Naive thymus-derived CD8-positive, alpha-beta T cell (primary cell): Measurements from ENCODE around the gene UAP1L1. TPM values are rescaled to one million over a fixed set of nuclear protein-coding genes. Genes with fewer than 3 reads are reported as not detected.
"Not testable (repeated sequence)": the region's sequence is repeated elsewhere in the genome, so short reads cannot be mapped to it uniquely, and the experiment has no call there.

Experiments used
- ATAC-seq, 2 donors: fragments of 150-1000 bp; cut with Tn5 transposase in 1 of 2; sonication (Bioruptor Pico), chemical (Tn5 transposase) in 1 of 2; 1 replicate in 1 of 2; 2 replicates in 1 of 2; pipeline ENCODE4 v1.10.0; 2021; ENCODE audit warnings: mild to moderate bottlenecking in 2 of 2, moderate library complexity in 2 of 2
- POLR2A ChIA-PET: fragments of 350-600 bp; sonication (Branson Sonifier 250); formaldehyde crosslinking; loops from one replicate; lab custom pipeline; 2021; ENCODE audit warnings: antibody characterized with exemption; lab: Charles Lee
- DNase-seq, 10 donors: peaks; one replicate each; pipeline versions ENCODE4 v3.0.0 to v3.0.0-alpha.2; 2020 to 2022
- H3K27ac Mint-ChIP-seq, 10 donors: one replicate each; pipeline ENCODE4 v1.8.0; 2020 to 2022; ENCODE audit warnings: mild to moderate bottlenecking in 10 of 10, mixed read lengths in 10 of 10, moderate library complexity in 4 of 10, inconsistent platforms in 1 of 10
- H3K27me3 Mint-ChIP-seq, 5 donors: one replicate each; pipeline ENCODE4 v1.8.0; 2021 to 2022; ENCODE audit warnings: mixed read lengths in 5 of 5
- H3K36me3 Mint-ChIP-seq, 3 donors: one replicate each; pipeline ENCODE4 v1.8.0; 2020 to 2022; ENCODE audit warnings: mixed read lengths in 3 of 3, mild to moderate bottlenecking in 2 of 3, inconsistent platforms in 1 of 3
- H3K4me1 Mint-ChIP-seq, 4 donors: one replicate each; pipeline ENCODE4 v1.8.0; 2021 to 2022; ENCODE audit warnings: mixed read lengths in 4 of 4
- H3K4me3 Mint-ChIP-seq, 10 donors: one replicate each; pipeline ENCODE4 v1.8.0; 2020 to 2022; ENCODE audit warnings: mild to moderate bottlenecking in 10 of 10, mixed read lengths in 10 of 10, moderate library complexity in 6 of 10, inconsistent platforms in 1 of 10
- H3K9me3 Mint-ChIP-seq, 9 donors: one replicate each; pipeline ENCODE4 v1.8.0; 2020 to 2022; ENCODE audit warnings: mixed read lengths in 9 of 9, mild to moderate bottlenecking in 3 of 9, inconsistent platforms in 1 of 9, moderate library complexity in 1 of 9
- polyA plus RNA-seq, 3 donors: library from polyadenylated mRNA; unstranded; fragments of 300-500 nt; fragmentation: Illumina TruSeq; gene quantifications; one replicate each; pipeline ENCODE4 v1.2.3, GENCODE V29; 2021
- total RNA-seq, 8 experiments: library from RNA in 2 of 8; stranded (reverse) in 2 of 8; gene quantifications; one replicate each; pipeline ENCODE4 v1.2.3 and lab custom pipeline; 2021 to 2026

UAP1L1 gene
- total and polyA plus RNA-seq, 5 experiments from 2014 or later = 2.3 to 28.7 (median 7.8) TPM

DNA sequence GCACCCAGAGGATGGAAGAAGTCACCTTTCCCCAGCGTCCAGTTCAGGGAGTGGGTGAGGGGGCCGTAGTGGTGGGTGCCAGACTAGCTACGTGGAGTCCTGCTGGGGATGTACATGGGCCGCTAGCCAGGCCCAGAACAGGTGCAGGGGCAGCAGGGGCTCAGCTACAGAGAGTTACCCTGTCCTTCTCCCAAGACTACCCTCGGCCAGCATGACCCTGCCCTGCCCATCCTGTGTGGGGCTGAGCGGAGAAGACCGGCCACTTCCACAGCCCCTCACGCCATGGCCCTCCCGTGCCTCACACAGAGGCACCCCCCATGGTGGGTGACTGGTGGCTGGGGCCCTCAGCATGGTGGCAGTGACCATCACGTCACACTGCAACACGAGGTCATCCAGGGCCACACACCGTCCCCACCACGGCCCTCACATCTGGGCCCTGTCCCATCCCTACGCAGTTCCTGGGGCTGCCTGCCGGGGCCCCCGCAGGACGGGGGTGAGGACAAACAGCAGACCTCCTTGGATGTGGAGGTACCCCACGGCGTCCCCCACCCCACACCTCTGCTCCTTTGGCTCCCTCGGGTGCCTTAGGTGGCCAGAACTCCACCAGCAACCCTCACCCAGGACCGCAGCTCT is 38.2 kb downstream of the UAP1L1 start:
- peak overlapping the region in 1 of 10 donors; percentile 65 for H3K27ac Mint-ChIP-seq
- no peaks in the 10 kb centered on the region for H3K9me3 Mint-ChIP-seq
- DNase-seq = no peak
- peaks cover 0 to 18% (median 5%) of the 10 kb centered on the region in 4 donors for H3K4me1 Mint-ChIP-seq
- H3K36me3 Mint-ChIP-seq = peaks cover 0 to 4% (median 2%) of the 10 kb centered on the region in 3 donors
- POLR2A ChIA-PET = interaction anchor here (0.5 to 3.4 kb wide), 13 partner anchors 14 to 356 kb away, joined by 3 to 20 read pairs (median 3); partner anchors contain the start of genes MAN1B1, RNF224, SAPCD2 and TUBB4B
- no peak for ATAC-seq
- no peaks in the 10 kb centered on the region for H3K27me3 Mint-ChIP-seq
- H3K4me3 Mint-ChIP-seq = peak overlapping the region in 5 of 10 donors; percentile 26 to 53 (median 45)

DNA sequence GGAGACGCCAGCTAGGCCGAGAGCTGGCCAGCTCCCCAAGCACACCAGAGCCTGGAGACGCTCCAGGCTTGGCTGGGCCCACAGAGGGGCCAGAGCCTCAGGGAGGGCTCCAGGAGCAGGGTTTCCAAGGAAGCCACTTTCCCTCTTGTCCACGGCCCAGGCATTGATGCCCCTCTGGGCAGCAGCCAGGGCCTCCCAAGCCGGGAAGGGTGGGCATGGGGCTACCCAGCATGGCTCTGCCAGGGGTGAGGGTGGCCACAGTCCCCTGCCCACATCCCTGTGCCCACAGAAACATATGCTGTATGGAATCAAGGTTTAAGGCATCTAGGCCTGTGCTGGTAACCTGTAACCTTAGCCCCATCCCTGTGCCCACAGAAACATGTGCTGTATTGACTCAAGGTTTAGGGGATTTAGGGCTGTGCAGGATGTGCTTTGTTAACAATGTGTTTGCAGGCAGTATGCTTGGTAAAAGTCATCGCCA is 38.8 kb downstream of the UAP1L1 start:
- Mint-ChIP-seq H3K4me1 (peaks cover 0 to 18% (median 5%) of the 10 kb centered on the region in 4 donors), H3K36me3 (peaks cover 0 to 2% (median 0%) of the 10 kb centered on the region in 3 donors), H3K27me3 (no peaks in the 10 kb centered on the region), H3K4me3 (peak overlapping the region in 3 of 10 donors; percentile 52 to 74 (median 53)), H3K9me3 (no peaks in the 10 kb centered on the region), H3K27ac (peak overlapping the region in 1 of 10 donors; percentile 39)
- DNase-seq = no peak
- POLR2A ChIA-PET = interaction anchor here (3.1 kb wide), 1 partner anchor 13 kb away, joined by 14 read pairs; no protein-coding TSS in a partner anchor
- no peak for ATAC-seq

DNA sequence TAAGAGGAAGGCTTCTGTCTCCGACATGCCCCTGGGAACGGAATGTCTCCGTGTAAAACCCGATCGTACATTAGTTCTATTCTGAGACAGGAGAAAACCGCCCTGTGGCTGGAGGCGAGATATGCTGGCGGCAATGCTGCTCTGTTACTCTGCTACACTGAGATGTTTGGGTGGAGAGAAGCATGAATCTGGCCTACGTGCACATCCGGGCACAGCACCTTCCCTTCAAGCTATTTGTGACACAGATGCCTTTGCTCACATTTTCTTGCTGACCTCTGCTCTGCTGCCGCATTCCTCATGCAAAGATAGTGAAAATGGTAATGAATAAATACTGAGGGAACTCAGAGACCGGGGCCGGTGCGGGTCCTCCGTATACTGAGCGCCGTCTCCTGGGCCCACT is 39.4 kb downstream of the UAP1L1 start:
- H3K36me3 Mint-ChIP-seq = peaks cover 0 to 2% (median 0%) of the 10 kb centered on the region in 3 donors
- peaks cover 0 to 20% (median 5%) of the 10 kb centered on the region in 4 donors for H3K4me1 Mint-ChIP-seq
- H3K9me3 Mint-ChIP-seq = no peaks in the 10 kb centered on the region
- DNase-seq = no peak
- peak overlapping the region in 5 of 10 donors; percentile 19 to 65 (median 40) for H3K4me3 Mint-ChIP-seq
- H3K27ac Mint-ChIP-seq = no peak overlapping the region
- ATAC-seq = no peak
- H3K27me3 Mint-ChIP-seq = no peaks in the 10 kb centered on the region
- POLR2A ChIA-PET = interaction anchor here (1.6 kb wide), 1 partner anchor 107 kb away, joined by 4 read pairs; no protein-coding TSS in a partner anchor

DNA sequence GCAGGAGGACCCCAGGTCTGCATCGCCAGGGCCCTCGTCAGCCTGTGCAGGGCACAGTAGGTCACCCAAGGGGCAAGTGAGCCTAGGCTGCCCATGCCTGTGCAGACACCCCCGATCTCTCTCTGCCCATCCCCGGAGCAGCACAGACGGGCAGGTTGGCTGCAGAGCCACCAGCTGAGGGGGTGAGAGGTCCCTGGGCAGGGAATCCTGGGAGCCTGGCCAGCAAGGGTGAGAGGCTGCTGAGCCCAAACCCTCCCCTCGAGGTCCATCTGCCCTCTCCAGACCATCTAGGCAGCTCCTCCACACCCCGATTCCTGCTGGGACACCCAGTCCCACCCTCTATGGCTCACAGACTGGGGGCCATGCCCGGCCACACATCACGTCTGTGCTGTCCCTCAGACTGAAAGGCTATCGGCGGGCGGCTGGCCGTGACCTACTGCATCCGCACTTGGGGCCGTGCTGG is 40.0 kb downstream of the UAP1L1 start:
- H3K27me3 Mint-ChIP-seq = no peaks in the 10 kb centered on the region
- H3K4me1 Mint-ChIP-seq = peaks cover 0 to 26% (median 9%) of the 10 kb centered on the region in 4 donors
- H3K36me3 Mint-ChIP-seq = peaks cover 0 to 2% (median 0%) of the 10 kb centered on the region in 3 donors
- no peak overlapping the region for H3K27ac Mint-ChIP-seq
- POLR2A ChIA-PET = interaction anchor here (1.6 kb wide), 1 partner anchor 106 kb away, joined by 4 read pairs; no protein-coding TSS in a partner anchor
- H3K4me3 Mint-ChIP-seq = peak overlapping the region in 2 of 10 donors; percentile 20 to 52
- DNase-seq (no peak), ATAC-seq (no peak)
- H3K9me3 Mint-ChIP-seq = no peaks in the 10 kb centered on the region

DNA sequence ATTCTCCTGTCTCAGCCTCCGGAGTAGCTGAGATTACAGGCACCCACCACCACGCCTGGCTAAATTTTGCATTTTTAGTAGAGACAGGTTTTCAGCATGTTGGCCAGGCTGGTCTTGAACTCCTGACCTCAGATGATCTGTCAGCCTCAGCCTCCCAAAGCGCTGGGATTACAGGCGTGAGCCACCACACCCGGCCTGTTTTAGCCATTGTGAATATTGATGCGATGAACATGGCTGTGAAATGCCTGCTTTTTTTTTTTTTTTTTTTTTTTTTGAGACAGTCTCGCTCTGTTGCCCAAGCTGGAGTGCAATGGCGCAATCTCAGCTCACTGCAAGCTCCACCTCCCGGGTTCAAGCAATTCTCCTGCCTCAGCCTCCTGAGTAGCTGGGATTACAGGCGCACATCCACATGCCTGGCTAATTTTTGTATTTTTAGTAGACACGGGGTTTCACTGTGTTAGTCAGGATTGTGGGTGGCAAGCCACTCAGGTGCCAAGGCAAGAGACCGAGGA is 40.8 kb downstream of the UAP1L1 start:
- not testable (repeated sequence) for ATAC-seq, H3K27ac Mint-ChIP-seq, H3K36me3 Mint-ChIP-seq, DNase-seq, H3K9me3 Mint-ChIP-seq, H3K4me3 Mint-ChIP-seq, H3K27me3 Mint-ChIP-seq
- peaks cover 0 to 27% (median 8%) of the 10 kb centered on the region in 4 donors for H3K4me1 Mint-ChIP-seq
- POLR2A ChIA-PET = interaction anchor here (0.7 to 1.6 kb wide), 7 partner anchors 11 to 141 kb away, joined by 3 to 11 read pairs (median 6); partner anchors contain the start of gene MAN1B1

DNA sequence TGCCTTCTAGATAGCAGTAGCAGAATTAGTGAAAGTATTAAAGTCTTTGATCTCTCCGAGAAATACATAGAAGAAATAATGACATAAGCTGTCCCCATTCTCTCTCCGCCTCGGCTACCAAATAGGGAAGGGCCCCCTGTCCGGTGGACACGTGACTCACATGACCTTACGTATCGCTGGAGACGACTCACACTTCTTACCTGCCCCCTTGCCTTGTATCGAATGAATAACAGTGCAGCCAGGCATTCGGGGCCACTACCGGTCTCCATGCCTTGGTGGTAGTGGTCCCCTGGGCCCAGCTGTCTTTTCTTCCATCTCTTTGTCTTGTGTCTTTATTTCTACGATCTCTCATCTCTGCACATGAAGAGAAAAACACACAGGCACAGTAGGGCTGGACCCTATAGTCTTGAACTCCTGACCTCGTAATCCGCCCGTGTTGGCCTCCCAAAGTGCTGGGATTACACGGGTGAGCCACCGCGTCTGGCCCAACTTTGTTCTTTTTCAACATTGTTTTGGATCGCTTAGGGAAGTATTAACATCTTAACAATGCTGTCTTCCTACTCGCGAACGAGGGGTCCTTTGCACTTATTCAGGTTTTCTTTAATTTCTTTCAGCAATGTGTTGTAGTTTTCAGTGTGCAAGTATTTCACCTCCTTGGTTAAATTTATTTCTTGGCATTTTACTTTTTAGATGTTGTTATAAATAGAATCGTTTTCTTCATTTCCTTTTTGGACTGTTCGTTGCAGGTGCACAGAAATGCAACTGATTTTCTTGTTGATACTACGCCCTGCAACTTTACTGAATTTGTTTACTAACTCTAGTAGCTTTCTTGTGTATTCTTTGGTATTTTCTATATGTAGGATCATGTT is 44.8 kb downstream of the UAP1L1 start:
- Mint-ChIP-seq H3K4me3 (peak overlapping the region in 2 of 10 donors; percentile 7 to 55), H3K4me1 (peaks cover 7 to 38% (median 12%) of the 10 kb centered on the region in 4 donors), H3K27ac (peak overlapping the region in 2 of 10 donors; percentile 25 to 59)
- not testable (repeated sequence) for ATAC-seq, H3K9me3 Mint-ChIP-seq, H3K27me3 Mint-ChIP-seq, DNase-seq, H3K36me3 Mint-ChIP-seq
- POLR2A ChIA-PET = interaction anchor here (0.7 kb wide), 1 partner anchor 26 kb away, joined by 4 read pairs; no protein-coding TSS in a partner anchor

DNA sequence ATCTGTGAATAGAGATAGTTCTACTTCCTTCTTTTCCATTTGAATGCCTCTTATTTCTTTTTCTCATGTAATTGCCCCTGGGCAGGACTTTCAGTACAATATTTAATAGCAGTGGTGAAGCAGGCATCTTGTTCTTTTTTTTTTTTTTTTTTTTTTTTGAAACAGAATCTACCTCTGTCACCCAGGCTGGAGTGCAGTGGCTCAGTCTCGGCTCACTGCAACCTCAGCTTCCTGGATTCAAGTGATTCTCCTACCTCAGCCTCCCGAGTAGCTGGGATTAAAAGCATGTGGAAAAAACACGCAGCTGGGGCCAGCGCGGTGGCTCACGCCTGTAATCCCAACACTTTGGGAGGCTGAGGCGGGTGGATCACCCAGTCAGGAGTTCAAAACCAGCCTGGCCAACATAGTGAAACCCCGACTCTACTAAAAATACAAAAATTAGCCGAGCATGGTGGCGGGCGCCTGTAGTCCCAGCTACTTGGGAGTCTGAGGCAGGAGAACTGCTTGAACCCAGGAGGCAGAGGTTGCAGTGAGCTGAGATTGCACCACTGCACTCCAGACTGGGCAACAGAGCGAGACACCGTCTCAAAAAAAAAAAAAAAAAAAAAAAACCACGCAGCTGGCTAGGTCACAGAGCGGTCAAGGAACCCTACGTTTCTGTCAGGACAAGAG is 45.6 kb downstream of the UAP1L1 start:
- POLR2A ChIA-PET = interaction anchor here (0.6 to 1.1 kb wide), 4 partner anchors 9 to 194 kb away, joined by 3 to 4 read pairs (median 4); no protein-coding TSS in a partner anchor
- not testable (repeated sequence) for DNase-seq, H3K27me3 Mint-ChIP-seq, H3K36me3 Mint-ChIP-seq, ATAC-seq, H3K9me3 Mint-ChIP-seq
- peak overlapping the region in 2 of 10 donors; percentile 7 to 55 for H3K4me3 Mint-ChIP-seq
- peaks cover 13 to 44% (median 17%) of the 10 kb centered on the region in 4 donors for H3K4me1 Mint-ChIP-seq
- peak overlapping the region in 1 of 10 donors; percentile 59 for H3K27ac Mint-ChIP-seq

DNA sequence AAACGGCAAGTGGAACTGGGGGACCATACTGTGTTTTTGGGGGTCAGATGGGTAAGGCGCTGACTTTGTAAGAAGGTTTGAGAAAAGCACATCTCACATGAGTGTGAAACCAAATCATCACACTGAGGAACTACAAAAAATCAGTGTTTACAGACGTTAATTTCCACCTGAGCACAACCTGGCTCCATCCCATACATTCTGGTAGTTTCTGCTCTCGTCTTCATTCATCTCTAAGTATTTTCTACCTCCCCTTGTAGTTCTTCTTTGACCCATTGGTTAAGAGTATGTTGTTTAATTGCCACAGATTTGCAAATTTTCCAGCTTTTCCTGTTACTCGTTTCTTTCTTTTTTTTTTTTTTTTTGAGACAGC is 46.1 kb downstream of the UAP1L1 start:
- DNase-seq (no peak), ATAC-seq (no peak)
- Mint-ChIP-seq H3K9me3 (no peaks in the 10 kb centered on the region), H3K27me3 (no peaks in the 10 kb centered on the region), H3K36me3 (no peaks in the 10 kb centered on the region), H3K27ac (no peak overlapping the region), H3K4me3 (no peak overlapping the region), H3K4me1 (peaks cover 16 to 49% (median 22%) of the 10 kb centered on the region in 4 donors)
- POLR2A ChIA-PET = interaction anchor here (0.6 to 1.1 kb wide), 3 partner anchors 10 to 193 kb away, joined by 3 to 4 read pairs (median 3); no protein-coding TSS in a partner anchor

DNA sequence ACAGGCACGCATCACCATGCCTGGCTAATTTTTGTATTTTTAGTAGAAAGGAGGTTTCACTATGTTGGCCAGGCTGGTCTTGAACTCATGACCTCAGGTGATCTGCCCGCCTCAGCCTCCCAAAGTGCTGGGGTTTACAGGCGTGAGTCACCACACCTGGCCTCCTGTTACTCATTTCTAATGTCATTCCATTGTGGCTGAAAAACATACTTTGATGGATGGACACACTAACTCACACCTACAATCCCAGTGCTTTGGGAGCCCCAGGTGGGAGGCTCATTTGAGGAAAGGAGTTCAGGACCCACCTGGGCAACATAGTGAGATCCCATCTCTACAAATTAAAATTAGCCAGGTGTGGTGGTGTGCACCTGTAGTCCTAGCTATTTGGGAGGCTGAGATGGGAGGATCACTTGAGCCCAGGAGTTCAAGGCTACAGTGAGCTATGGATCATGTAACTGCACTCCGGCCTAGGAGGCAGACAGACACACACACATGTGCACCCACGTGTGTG is 46.7 kb downstream of the UAP1L1 start:
- H3K27me3 Mint-ChIP-seq, H3K36me3 Mint-ChIP-seq, H3K9me3 Mint-ChIP-seq, H3K4me3 Mint-ChIP-seq, H3K27ac Mint-ChIP-seq, DNase-seq, ATAC-seq: not testable (repeated sequence)
- POLR2A ChIA-PET = interaction anchor here (1.0 to 1.1 kb wide), 2 partner anchors 10 to 28 kb away, joined by 3 read pairs; no protein-coding TSS in a partner anchor
- H3K4me1 Mint-ChIP-seq = peaks cover 21 to 50% (median 27%) of the 10 kb centered on the region in 4 donors

DNA sequence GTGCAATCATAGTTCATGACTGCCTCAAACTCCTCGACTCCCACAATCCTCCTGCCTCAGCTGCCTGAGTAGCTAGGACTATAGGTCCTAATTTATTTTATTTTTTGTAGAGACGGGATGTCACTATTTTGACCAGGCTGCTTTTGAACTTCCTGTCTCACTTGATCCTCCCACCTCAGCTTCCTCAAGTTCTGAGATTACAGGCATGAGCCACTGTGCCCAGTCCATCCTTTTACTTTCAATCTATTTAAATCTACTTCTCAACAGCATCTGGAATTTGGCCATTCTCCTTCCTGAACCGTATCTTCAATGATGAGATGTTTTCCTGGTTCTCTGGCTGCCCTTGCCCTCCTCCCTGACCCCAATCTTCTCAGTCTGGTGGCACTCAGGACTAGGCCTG is 49.5 kb downstream of the UAP1L1 start:
- no peak for ATAC-seq
- peaks cover 0 to 3% (median 0%) of the 10 kb centered on the region in 9 donors for H3K9me3 Mint-ChIP-seq
- POLR2A ChIA-PET = interaction anchor here (0.7 to 1.6 kb wide), 6 partner anchors 13 to 229 kb away, joined by 3 to 7 read pairs (median 4); partner anchors contain the start of gene SSNA1
- peak overlapping the region; percentile 80 to 95 (median 91) for H3K4me3 Mint-ChIP-seq
- no peak for DNase-seq
- H3K27me3 Mint-ChIP-seq = no peaks in the 10 kb centered on the region
- H3K4me1 Mint-ChIP-seq = peaks cover 21 to 42% (median 32%) of the 10 kb centered on the region in 4 donors
- peak overlapping the region; percentile 71 to 98 (median 92) for H3K27ac Mint-ChIP-seq
- no peaks in the 10 kb centered on the region for H3K36me3 Mint-ChIP-seq
